DMS 273 (cell line): ENCODE measurements around the gene SYNGR4.

Experiments
- DNase-seq: peaks from one replicate; lab custom pipeline; 2025; ENCODE audit not compliant: unreplicated experiment; lab: John Stamatoyannopoulos, UW

Gene SYNGR4

DNA sequence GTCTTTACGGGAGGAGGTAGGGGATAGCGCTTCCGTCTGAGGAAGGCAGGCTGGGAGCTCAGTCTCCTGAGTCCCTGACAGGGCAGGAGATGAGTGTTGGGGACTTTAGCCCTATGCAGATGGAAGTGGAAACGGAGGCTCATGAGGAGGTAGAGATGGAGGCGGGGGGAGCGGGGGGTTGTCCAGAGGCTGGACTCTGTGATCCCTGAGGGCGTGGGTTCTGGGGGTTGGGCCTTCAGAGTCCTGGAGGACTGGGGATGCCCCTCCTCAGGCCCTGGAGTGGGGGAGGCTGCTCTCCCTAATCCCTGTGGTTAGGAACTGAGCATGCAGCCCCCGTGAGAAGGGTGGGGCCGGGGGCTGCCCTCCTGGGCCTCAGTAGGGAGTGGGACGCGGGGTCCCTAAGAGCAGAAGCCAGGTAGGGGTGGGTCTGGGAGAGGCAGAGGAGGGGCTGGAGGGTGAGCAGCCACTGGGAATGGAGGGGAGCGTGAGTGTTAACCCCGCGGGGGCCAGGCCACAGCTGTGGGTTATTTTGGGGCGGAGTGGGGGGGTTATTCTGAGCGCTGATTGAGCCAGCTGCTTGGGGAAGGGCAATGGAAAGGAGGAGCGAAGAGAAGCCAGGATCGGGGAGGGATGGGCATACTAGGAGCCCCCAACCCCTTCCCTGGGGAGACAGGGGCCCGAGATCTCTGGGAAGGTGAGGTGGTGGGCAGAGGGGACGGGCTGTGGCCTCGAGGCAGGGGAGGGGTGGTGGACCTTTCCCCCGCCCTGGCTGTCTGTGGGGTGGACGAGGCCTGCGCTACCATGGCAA lies 32.1 kb downstream of the SYNGR4 start:
- peak; percentile 47 for DNase-seq

DNA sequence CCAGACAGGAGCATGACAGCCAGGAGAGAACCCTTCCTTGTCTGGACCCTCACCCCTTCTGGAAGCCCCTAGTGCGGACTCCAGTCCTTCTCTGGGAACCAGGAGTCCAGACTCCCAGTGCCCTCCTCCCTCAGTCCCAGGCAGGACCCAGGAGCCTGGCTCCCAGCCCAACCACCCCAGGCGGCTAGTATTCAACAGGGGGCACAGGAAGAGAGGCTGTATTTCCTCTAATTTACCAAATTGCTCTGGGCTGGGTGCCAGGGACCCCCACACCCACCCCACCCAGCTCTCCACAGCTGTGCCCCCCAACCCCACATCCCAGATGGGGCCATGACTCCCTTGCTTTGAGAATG lies 32.6 kb downstream of the SYNGR4 start:
- DNase-seq = no peak

DNA sequence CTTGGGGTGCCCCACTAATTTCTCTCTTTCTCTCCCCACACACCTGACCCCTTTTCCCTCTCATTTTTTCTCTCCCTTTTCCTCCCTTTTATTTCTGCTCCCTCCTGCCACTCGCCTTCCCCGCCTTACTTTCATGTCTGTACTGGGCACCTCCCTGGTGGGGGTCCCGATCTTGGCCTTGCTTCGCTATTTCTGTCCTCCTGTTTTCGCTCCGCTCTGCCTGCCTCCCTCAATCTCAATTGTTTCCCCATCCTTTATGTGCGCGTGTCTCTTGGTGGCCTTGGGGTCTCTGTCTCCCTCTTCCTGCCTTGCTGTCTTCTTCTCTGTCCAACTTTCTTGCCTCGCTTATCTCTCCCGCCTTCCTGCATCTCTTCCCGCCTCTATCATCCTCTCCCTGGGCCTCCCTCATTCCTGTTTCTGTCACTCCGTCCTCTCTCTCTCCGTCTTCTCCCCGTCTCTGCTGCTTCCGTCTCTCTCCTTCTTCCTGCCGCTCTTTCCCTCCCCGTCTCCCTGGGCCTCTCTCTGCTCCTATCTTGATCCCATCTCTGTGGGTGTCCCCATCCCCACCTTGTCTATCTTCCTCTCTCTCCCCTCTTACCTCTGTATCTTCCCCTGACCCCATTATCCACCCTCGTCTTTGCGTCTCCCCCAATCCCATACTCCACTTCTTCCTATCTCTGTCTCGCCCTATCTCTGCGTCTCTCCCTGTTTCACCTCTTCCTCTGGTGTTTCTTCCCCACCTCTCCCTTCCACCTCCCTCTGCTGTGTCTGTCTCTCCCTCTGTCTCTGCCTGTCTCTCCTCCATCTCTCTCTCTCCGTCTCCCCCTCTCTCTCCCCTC lies 33.3 kb downstream of the SYNGR4 start:
- no peak for DNase-seq

DNA sequence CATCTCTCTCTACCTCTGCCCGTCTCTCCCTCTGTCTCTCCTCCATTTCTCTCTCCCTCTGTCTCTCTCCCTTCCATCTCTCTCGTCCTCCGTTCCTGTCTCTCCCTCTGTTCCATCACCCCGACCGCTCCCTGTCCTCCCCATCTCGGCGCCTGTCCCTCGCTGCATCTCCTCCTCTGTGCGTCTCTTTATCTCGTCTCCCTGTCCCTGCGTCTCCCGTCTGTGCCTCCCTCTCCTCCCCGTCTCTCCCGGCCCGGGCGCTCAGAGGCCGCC lies 33.9 kb downstream of the SYNGR4 start:
- DNase-seq = no peak

DNA sequence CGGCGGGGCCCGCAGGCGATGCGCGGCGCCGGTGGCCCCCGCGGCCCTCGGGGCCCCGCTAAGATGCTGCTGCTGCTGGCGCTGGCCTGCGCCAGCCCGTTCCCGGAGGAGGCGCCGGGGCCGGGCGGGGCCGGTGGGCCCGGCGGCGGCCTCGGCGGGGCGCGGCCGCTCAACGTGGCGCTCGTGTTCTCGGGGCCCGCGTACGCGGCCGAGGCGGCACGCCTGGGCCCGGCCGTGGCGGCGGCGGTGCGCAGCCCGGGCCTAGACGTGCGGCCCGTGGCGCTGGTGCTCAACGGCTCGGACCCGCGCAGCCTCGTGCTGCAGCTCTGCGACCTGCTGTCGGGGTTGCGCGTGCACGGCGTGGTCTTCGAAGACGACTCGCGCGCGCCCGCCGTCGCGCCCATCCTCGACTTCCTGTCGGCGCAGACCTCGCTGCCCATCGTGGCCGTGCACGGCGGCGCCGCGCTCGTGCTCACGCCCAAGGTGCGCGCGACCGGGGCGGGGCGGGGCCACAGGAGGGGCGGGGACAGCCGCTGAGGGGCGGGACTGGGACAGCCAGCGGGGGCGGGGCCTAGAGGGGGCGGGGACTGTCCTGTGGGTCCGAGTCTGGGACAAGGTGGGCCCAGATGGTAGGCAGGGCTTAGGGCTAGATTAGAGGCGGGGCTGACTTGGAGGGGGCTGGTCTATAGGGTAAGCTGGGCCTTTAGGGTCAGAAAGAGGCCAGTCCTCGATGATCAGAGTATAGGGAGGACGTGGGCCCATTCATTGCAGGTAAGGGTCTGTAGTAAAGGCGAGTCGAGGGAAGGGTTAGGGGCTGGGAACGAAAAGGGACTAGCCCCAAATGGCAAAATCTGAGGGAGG lies 34.4 kb downstream of the SYNGR4 start:
- peak; percentile 90 for DNase-seq

DNA sequence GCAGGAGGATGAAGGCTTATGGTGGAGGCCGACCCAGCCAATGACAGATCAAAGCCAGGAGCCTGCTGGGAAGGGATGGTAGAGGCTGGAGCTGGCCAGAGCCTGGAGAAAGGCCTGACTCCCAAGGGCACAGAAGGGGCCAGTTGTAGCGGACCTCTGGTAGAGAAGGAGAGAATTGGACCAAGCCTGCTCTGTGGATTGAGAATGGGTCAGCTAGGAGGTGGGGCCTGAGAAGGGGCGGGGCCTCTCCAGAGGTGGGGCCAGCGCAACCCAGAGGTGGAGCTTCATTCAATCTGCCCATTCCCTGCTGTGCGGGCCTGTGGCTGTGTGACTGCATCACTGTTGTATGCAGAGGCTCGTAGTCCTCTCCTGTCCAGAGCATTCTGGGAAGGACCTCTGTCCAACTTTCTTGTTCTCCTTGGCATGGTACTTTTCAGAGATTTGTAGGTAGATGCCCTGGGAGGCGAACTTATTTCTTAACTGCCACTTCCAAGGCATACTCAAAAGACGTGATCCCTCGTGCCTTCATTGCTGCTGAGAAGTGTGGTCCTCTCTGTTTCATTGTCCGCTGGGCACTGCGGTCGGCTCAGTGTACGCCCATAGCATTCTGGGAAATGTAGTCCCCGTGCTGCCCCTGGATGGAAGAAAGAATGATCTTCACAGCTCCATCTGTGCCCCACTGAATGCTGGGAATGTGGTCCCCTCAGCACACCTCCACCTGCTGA lies 36.0 kb downstream of the SYNGR4 start:
- DNase-seq = no peak

DNA sequence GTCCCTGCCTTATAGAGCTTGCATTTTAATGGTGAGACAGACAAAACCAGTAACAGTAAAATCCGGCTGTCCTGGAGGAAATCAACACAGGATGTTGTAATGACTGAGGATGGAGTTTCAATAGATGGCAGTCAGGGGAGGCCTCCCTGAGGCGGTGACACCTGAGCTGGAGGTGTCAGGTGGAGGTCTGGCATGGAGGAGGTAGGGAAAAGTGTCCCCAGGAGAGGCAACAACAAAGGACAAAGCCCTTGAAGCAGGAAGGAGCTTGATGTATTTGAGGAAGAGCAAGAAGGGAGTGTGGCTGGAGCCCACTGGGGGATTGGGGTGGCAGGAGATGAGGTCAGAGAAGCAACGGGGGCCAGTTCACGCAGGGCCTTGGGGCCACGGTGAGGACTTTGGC lies 37.1 kb downstream of the SYNGR4 start:
- no peak for DNase-seq

DNA sequence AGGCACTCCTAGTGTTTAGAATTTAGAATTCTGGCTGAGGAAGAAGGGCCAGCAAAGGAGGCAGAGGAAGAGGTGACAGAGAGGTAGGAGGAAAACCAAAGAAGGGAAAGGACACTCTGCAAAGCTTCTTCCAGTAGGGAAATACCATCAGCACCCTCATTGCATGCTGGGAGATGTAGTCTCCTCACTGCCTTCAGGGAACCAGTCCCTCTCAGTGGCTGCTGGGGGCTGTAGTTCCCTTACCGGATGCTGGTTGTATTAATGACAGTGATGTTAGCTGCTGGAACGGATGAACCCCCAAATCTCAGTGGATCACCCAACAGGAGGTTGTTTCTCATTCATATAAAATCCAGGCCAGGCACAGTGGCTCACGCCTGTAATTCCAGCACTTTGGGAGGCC lies 39.4 kb downstream of the SYNGR4 start:
- peak; percentile 85 for DNase-seq

DNA sequence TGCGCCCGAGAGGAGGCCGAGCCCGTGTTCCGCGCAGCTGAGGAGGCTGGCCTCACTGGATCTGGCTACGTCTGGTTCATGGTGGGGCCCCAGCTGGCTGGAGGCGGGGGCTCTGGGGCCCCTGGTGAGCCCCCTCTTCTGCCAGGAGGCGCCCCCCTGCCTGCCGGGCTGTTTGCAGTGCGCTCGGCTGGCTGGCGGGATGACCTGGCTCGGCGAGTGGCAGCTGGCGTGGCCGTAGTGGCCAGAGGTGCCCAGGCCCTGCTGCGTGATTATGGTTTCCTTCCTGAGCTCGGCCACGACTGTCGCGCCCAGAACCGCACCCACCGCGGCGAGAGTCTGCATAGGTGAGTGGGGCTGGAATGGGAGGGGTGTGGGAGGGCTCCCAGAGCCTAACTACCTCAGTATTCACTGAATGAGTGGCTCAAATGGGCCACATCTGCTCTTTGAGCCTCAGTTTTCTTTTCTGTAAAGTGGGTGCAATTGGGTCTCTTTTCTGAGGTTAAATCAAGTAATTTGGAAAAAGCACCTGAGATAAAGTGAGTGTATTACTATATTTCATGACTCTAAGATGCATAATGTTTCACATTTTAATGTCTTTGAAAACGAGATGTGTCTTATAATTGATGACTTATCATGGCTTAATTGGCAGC lies 41.0 kb downstream of the SYNGR4 start:
- no peak for DNase-seq

DNA sequence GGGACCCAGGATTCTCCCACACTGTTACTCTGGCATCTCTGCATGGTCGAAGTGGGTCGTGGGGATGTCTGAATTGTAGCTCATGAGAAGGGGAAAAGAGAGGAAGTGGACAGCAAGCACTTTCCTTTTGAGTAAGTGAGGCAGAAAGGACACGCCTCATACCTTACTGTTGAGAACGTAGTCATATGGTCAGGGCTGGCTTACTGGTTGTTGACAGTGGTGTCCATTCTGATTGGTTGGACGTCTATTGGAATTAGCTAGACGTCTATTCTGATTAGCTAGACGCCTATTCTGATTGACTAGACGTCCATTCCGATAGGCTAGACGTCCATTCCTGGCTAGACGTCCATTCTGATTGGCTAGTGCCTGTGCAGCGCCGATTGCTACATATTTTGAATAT lies 41.7 kb downstream of the SYNGR4 start:
- DNase-seq = no peak

DNA sequence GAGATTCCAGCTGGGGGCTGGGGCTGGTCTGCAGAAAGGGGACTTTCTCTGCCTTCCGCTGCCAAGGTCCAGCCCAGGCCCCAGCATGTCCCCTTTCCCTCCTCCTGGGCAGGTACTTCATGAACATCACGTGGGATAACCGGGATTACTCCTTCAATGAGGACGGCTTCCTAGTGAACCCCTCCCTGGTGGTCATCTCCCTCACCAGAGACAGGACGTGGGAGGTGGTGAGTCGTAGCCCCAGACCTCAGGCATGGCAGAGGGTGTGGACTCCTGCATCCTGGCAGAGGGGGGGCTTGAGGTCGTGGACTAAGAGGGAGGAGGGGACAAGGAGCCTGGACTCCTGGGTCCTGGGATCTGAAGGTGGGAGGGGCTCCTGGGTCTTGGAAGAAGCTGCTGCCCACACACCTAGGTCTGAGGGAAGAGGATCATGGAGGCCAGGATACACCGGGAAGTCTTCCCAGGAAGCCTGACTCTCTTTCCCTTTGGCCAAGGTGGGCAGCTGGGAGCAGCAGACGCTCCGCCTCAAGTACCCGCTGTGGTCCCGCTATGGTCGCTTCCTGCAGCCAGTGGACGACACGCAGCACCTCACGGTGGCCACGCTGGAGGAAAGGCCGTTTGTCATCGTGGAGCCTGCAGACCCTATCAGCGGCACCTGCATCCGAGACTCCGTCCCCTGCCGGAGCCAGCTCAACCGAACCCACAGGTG lies 49.9 kb downstream of the SYNGR4 start:
- DNase-seq = no peak

DNA sequence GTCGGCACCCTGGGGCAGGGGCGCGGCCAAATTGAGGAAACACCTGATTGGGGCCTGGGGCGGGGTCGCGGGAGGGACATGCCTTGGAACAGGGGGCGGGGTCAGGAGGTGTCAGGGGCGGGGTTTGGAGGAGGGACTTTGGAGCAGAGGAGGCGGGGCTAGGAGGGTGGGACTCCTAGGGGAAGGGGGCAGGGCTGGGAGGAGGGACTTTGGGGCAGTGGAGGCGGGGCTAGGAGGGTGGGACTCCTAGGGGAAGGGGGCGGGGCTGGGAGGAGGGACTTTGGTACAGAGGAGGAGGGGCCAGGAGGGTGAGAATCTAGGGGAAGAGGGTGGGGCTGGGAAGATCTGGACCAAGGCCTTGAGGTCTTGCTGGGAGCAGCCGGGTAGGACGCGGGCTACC lies 51.2 kb downstream of the SYNGR4 start:
- DNase-seq = peak; percentile 80

DNA sequence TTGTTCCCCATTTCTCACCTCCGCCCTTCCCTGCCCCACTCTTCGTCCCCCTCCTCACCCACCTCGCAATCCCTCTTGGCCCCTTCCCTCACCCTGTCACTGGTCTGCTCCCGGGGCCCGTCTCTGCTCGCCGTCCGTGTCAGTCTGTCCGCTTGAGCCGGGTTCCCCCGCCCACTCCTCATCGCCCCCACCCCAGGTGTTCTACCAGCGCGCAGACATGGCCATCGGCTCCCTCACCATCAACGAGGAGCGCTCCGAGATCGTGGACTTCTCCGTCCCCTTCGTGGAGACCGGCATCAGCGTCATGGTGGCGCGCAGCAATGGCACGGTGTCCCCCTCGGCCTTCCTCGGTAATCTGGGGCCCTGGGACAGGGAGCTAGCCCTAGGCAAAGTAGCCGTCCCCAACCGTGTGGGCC lies 51.6 kb downstream of the SYNGR4 start:
- DNase-seq = no peak

DNA sequence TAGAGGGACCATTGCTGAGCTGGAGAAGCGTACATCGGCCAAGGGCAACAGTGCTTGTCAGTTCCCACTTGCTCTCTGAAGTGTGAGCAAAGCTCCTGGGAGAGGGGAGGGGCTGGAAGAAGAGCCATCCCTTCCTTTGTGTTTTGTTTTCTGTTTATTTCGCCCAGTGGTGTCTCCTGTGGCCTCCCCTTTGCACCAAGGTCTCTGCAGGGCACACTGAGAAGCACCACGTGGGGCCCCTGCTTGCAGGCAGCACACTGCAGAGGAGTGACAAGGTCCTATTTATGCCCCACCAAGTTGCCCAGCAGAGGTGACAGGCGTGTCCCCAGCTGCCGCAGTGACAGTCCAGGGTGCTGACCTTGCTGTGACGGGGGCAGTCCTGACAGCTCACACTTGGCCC lies 53.3 kb downstream of the SYNGR4 start:
- DNase-seq = no peak

DNA sequence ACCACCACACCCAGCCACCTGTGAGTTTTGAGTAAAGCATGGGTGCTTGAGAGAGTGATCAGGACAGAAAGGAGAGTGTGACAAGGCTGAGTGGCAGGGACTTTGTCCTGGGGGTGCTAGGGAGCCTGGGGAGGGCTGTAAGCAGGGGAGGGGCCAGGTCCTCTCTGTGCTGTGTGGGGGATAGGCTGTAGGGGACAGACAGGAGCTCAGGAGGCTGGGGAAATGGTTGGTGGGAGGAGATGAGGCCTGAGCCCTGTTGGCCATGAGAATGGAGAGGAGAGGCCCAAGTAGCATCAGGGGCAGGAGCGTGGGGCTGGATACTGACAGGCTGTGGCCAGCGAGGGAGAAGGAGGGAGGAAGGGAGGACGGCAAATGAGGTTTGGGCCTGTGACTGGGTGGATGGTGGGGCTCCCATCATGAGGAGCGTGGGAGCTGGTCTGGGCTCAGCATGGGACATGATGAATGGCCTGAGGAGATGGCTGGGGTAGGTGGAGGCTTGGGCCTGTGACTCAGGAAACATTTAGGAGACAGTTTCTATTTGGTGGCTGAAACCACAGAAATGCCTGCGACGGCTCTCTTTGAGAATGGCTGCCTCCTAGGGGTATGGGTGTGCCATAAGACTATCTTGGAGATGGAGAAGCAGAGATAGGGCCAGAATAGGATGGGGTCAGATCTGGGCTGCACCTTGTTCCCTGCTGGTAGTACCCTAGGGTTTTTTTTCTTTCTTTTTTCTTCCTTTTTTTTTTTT lies 54.3 kb downstream of the SYNGR4 start:
- DNase-seq = peak; percentile 34

DNA sequence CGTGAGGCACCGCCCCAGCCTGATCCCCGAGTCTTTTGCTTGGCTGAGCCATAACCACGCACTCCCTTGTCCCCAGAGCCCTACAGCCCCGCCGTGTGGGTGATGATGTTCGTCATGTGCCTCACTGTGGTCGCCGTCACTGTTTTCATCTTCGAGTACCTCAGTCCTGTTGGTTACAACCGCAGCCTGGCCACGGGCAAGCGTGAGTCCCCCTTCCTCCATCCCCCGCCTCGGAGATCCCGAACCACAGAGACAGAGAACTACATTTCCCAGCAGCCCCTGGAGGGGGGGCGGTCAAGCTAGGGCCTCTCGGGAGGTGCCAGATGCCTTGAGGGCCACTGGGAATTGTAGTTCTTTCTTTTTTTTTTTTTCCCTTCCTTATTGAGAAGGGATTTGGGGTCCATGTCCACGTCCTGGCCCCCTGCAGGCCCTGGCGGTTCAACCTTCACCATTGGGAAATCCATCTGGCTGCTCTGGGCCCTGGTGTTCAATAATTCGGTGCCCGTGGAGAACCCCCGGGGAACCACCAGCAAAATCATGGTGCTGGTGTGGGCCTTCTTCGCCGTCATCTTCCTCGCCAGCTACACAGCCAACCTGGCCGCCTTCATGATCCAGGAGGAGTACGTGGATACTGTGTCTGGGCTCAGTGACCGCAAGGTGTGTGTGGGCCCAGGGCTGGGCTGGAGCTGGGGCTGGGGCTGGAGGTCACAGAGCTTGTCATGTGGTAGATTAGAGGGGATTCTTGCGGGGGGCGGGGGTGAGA lies 55.2 kb downstream of the SYNGR4 start:
- DNase-seq = peak; percentile 72

DNA sequence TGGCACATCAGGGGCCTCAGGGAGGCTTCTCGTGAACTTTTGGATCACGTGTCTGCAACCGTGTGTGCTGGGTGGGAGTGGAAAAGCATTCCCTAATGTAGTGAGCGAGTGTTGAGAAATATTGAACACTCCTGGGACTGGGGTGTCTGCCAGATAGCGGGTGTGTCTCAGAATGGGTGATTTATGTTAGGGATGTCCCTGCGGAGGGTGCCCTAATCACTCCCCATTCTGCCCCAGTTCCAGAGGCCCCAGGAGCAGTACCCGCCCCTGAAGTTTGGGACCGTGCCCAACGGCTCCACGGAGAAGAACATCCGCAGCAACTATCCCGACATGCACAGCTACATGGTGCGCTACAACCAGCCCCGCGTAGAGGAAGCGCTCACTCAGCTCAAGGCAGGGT lies 57.4 kb downstream of the SYNGR4 start:
- DNase-seq = no peak

DNA sequence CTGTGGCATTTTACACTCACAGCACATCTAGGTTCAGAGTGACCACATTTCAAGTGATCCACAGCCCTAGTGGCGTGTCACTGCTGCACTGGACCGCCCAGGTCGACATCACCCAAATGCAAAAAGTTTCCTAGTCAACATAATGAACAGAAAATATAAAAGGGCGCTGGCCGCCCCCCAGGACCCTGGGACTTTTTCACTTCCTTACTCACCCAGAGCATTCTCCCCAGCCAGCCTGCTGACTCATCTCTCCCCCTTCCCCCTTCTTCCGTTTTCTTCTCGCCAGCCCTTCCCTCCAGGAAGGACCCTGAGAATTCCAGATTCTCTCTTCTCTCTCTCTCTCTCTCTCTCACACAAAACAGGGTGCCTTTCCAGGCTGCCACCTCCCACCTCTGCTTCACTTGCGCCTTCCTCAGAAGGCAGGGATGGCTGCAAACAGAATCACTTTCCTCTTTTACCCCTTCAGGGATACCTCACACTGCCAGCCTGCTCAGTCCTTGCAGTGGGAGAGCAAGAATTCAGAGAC lies 60.6 kb downstream of the SYNGR4 start:
- DNase-seq = no peak
